ENCODE data around the gene ATP2B2.
"Not testable (repeated sequence)": the region's sequence is repeated elsewhere in the genome, so short reads cannot be mapped to it uniquely, and the experiment has no call there.

DNA sequence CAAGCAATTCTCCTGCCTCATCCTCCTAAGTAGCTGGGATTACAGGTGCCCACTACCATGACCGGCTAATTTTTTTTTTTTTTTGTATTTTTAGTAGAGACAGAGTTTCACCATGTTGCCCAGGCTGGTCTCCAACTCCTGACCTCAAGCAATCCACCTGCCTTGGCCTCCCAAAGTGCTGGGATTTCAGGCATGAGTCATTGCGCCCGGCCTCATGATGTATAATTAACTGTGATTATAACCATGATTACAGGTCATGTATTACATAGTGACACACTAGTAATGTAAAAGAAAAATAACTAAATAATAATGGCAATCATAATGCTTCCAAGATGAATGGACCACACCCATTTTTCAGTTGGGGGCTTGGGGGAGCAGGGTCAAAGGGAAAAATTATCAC is 122.9 kb downstream of the ATP2B2 start:
- TF ChIP-seq ARNTL (CRISPR knock-in tag; IDR thresholded peaks at IDR 0.05; ENCODE audit: borderline replicate concordance, low read depth); GLIS3 (CRISPR knock-in tag; IDR thresholded peaks at IDR 0.05); CSDC2 (CRISPR knock-in tag; IDR thresholded peaks at IDR 0.05); ZNF565 (CRISPR knock-in tag; conservative IDR thresholded peaks at IDR 0.05; ENCODE audit: low read depth); RARB (CRISPR knock-in tag; IDR thresholded peaks at IDR 0.05); ESRRG (CRISPR knock-in tag; IDR thresholded peaks at IDR 0.05); ZNF8 (CRISPR knock-in tag; IDR thresholded peaks at IDR 0.05): not testable (repeated sequence)
- TF ChIP-seq, protein P1, sequence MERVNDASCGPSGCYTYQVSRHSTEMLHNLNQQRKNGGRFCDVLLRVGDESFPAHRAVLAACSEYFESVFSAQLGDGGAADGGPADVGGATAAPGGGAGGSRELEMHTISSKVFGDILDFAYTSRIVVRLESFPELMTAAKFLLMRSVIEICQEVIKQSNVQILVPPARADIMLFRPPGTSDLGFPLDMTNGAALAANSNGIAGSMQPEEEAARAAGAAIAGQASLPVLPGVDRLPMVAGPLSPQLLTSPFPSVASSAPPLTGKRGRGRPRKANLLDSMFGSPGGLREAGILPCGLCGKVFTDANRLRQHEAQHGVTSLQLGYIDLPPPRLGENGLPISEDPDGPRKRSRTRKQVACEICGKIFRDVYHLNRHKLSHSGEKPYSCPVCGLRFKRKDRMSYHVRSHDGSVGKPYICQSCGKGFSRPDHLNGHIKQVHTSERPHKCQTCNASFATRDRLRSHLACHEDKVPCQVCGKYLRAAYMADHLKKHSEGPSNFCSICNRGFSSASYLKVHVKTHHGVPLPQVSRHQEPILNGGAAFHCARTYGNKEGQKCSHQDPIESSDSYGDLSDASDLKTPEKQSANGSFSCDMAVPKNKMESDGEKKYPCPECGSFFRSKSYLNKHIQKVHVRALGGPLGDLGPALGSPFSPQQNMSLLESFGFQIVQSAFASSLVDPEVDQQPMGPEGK (CRISPR knock-in tag; IDR thresholded peaks at IDR 0.05; ENCODE audit: borderline replicate concordance), result not testable (repeated sequence)
- TF ChIP-seq, protein P2, sequence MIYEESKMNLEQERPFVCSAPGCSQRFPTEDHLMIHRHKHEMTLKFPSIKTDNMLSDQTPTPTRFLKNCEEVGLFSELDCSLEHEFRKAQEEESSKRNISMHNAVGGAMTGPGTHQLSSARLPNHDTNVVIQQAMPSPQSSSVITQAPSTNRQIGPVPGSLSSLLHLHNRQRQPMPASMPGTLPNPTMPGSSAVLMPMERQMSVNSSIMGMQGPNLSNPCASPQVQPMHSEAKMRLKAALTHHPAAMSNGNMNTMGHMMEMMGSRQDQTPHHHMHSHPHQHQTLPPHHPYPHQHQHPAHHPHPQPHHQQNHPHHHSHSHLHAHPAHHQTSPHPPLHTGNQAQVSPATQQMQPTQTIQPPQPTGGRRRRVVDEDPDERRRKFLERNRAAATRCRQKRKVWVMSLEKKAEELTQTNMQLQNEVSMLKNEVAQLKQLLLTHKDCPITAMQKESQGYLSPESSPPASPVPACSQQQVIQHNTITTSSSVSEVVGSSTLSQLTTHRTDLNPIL (CRISPR knock-in tag; IDR thresholded peaks at IDR 0.05; ENCODE audit: low read depth), result not testable (repeated sequence)
- TF ChIP-seq, protein P3, sequence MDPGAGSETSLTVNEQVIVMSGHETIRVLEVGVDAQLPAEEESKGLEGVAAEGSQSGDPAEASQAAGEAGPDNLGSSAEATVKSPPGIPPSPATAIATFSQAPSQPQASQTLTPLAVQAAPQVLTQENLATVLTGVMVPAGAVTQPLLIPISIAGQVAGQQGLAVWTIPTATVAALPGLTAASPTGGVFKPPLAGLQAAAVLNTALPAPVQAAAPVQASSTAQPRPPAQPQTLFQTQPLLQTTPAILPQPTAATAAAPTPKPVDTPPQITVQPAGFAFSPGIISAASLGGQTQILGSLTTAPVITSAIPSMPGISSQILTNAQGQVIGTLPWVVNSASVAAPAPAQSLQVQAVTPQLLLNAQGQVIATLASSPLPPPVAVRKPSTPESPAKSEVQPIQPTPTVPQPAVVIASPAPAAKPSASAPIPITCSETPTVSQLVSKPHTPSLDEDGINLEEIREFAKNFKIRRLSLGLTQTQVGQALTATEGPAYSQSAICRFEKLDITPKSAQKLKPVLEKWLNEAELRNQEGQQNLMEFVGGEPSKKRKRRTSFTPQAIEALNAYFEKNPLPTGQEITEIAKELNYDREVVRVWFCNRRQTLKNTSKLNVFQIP (CRISPR knock-in tag; IDR thresholded peaks at IDR 0.05; ENCODE audit: borderline replicate concordance, low read depth), result not testable (repeated sequence)

All from SK-N-SH treated with all-trans-retinoic acid at 6 μM for 48 hours (cell line).